Esophagus muscularis mucosa (tissue), 3 donors: ENCODE results near the gene MEIS1.

ENCODE experiments used
- POLR2AphosphoS5 ChIP-seq, 2 donors: sonication (generic); formaldehyde crosslinking; IDR thresholded peaks; one replicate each; pipeline ENCODE4 v1.6.1; 2017; ENCODE audit warnings: antibody characterized with exemption in 2 of 2
- TF ChIP-seq, protein P1 (sequence below), 3 experiments: fragments of 200-600 bp in 2 of 3; fragments of 450-650 bp in 1 of 3; sonication (generic) in 2 of 3; IDR thresholded peaks; one replicate each; pipeline ENCODE4 v1.5.1; 2017 to 2019; ENCODE audit warnings: antibody characterized with exemption in 3 of 3, mild to moderate bottlenecking in 2 of 3, moderate library complexity in 1 of 3

DNA sequence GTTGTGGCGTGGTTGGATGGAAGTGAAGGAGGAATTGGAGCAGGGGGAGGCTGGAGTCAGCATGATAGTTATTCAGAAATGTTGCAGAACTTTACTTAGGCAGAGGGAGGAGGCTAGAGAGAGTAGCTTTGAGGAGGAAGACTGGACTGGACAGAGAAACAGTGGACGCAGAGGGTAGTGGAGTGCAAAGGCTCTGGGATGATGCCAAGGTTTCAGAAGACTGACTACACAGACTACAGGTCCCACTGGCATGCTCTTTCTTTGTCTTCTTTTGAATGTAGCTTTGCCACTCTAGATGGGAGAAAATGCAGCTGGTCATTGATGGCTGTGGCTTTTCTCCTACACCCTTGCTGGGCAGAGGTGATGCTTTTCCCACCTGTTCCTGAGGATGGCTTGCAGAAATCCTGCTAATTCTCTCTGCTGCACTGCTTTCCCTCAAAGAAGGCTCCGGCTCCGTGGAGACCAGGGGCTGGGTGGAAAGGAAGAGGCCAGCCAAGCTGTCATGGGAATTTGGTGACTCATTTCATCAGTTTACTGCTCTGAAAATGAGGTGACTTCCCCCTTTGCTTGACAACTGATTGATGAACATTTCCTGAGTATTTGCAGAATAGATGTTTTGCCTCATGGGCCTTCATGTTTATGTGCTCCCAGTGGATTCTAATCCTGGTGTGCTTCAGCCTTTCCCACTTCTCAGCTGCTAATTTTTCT, 42.4 kb downstream of the MEIS1 start:
- peak in 1 of 2 donors; percentile 13 for TF ChIP-seq POLR2AphosphoS5 (IDR thresholded peaks at IDR 0.05)
- TF ChIP-seq, protein P1, sequence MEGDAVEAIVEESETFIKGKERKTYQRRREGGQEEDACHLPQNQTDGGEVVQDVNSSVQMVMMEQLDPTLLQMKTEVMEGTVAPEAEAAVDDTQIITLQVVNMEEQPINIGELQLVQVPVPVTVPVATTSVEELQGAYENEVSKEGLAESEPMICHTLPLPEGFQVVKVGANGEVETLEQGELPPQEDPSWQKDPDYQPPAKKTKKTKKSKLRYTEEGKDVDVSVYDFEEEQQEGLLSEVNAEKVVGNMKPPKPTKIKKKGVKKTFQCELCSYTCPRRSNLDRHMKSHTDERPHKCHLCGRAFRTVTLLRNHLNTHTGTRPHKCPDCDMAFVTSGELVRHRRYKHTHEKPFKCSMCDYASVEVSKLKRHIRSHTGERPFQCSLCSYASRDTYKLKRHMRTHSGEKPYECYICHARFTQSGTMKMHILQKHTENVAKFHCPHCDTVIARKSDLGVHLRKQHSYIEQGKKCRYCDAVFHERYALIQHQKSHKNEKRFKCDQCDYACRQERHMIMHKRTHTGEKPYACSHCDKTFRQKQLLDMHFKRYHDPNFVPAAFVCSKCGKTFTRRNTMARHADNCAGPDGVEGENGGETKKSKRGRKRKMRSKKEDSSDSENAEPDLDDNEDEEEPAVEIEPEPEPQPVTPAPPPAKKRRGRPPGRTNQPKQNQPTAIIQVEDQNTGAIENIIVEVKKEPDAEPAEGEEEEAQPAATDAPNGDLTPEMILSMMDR (IDR thresholded peaks at IDR 0.05) = no peak
